GM19397 (cell line): ENCODE data around the gene ZCCHC24.

Experiments used
- ATAC-seq: cut with Tn5 transposase; IDR thresholded peaks from one replicate; pipeline ENCODE4 v1.9.1; 2021; ENCODE audit warnings: mild to moderate bottlenecking, moderate library complexity; ENCODE audit not compliant: unreplicated experiment

Gene ZCCHC24

GRCh38 chr10:79472951-79473350 lies 27.5 kb upstream of the ZCCHC24 start:
- no peak for ATAC-seq

DNA sequence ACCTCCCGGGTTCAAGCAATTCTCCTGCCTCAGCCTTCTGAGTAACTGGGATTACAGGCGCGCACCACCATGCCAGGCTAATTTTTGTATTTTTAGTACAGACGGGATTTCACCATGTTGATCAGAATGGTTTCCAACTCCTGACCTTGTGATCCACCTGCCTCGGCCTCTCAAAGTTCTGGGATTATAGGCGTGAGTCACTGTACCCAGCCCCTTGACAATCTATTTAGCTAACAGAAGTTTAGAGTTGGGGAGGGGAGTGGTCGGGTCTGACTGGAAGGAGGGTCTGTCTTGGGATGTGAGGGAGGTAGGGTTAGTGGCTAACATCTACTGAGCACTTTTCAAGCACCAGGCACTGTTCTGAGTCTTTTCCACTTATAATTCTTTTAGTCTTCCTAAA lies 27.0 kb upstream of the ZCCHC24 start:
- ATAC-seq, result no peak

DNA sequence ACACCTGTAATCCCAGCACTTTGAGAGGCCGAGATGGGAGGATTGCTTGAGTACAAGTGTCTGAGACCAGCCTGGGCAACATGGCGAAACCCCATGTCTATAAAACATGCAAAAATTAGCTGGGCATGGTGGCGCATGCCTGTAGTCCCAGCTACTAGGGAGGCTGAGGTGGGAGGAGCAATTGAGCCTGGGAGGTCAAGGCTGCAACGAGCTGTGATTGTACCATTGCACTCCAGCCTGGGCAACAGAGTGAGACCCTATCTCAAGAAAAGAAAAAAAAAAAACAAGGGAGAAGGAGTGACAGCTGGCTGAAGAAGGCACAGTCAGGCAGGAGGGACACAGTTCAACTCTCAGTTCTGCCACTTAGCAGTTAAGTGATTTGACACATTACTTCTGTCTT lies 26.4 kb upstream of the ZCCHC24 start:
- ATAC-seq, result no peak

- ATAC-seq, result no peak
Observed at GRCh38 chr10:79470096-79470495, 24.7 kb upstream of the ZCCHC24 start.

- no peak for ATAC-seq
Observed at GRCh38 chr10:79468841-79469585, 23.6 kb upstream of the ZCCHC24 start.

- no peak for ATAC-seq
Observed at GRCh38 chr10:79468015-79468560, 22.7 kb upstream of the ZCCHC24 start.

- no peak for ATAC-seq
Observed at GRCh38 chr10:79465341-79465740, 19.9 kb upstream of the ZCCHC24 start.

- no peak for ATAC-seq
Observed at GRCh38 chr10:79463578-79464496, 18.4 kb upstream of the ZCCHC24 start.

DNA sequence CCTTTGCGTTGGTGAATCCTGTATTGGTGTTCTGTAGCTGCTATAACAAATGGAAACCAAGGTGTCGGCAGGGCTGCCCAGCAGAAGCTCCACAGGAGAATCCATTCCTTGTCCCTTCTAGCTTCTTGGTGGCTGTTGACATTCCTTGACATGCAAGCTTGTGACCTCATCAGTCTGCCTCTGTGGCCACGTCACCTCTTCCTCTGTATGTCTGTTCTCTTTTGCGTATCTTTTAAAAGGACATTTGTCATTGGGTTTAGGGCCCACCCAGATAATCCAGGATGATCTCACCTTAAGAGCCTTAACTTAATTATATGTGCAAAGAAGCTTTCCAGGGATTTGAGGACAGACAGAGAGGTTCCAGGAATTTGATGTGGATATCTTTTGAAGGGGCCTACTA lies 15.3 kb upstream of the ZCCHC24 start:
- ATAC-seq, result no peak

GRCh38 chr10:79459243-79459642 lies 13.8 kb upstream of the ZCCHC24 start:
- ATAC-seq, result no peak

DNA sequence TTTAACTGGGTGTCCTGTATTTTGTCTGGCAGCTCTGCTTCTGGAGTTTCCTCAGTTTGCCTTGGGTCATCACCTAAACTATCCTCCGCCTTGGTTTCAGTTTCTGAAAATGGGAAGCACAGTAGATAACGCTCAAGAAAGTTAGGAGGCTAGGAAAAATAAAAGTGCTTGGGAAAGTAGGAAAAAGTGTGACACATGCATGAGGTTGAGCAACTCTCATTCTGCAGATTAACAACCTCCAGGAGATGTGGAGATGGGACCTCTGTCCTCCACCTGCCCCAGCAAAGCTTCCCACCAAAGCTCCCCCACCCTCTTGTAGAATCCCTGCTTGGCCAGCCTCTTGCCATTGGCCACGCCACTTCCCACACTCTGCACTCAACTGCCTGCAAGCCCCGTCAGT lies 13.1 kb upstream of the ZCCHC24 start:
- no peak for ATAC-seq

GRCh38 chr10:79457256-79457785 lies 11.9 kb upstream of the ZCCHC24 start:
- no peak for ATAC-seq

DNA sequence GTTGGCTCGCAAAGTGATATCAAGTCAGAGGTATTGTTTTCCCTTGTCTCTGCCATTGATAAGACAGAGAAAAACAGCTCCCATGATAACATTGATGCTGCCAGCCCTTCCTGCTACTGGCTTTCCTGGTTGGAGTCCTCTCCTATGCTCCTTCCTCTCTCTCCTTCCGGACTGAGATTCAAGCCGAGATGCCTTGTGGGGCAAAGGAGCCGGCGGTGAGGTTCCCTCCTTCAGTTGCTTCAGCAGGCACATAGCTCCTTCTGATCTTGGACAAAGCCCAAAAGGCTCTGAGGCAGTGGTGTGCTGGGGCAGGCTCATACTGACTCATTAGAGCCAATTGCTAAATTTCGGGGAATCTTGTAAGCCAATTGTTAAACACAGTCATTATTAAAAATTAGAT lies 8.8 kb upstream of the ZCCHC24 start:
- ATAC-seq, result no peak

GRCh38 chr10:79453392-79453791 lies 8.0 kb upstream of the ZCCHC24 start:
- ATAC-seq, result no peak

- no peak for ATAC-seq
Observed at GRCh38 chr10:79452174-79452611, 6.8 kb upstream of the ZCCHC24 start.

- ATAC-seq, result no peak
Observed at GRCh38 chr10:79451046-79451699, 5.7 kb upstream of the ZCCHC24 start.

- no peak for ATAC-seq
Observed at GRCh38 chr10:79449181-79450146, 4.0 kb upstream of the ZCCHC24 start.

DNA sequence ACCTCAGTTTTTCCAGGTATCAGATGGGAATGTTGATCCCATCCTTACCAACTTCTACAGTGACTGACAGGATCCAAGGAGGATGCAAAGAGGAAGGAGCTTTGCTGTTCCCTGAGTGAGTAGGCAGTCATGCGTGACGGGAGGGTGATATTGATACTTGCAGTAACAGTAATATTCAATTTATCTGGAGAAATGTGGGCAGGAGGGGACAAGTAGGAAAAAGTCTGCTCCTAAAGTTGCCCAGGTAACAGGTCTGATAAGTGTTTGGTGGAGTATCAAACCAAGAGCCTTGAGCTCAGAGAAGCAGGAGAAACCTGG lies 3.3 kb upstream of the ZCCHC24 start:
- no peak for ATAC-seq

DNA sequence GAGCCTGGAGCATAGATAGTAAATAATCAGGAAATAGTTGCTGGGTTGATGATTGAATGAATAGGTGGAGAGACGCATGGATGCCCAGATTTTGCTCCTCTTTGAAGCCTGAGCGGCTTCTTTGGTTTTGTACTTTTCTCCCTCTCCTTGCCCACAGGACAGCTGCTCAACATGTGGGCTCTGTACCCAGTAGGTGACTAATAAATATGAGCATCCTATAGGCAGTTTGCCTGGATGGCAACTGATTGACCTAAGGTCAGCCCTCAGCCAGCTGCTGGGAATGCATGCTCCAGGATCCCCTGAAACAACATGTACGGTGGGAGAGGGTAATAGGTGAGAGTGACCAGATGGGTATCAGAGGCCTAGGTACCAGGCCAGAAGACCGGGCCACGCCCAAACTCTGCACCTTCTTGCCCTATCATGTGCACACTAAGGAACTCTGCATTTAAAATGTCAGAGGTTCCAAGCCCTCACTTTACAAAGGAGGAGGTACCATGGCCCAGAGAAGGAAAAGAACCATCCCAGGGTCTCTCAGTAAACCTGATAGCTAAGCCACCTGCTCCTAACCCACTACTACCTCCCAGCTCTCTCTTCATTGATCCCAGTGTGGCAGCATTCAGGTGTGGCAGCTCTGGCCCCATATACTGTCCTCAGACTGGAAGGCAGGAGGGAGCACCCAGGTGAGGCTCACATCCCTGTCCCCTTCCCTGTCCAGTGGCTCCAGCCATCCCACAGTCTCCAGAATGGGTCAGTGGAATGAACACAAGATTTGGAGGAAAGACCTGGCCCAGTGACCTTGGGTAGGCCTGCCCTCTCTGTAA lies 2.7 kb upstream of the ZCCHC24 start:
- ATAC-seq, result no peak
